NCI-H226 (cell line): Measurements from ENCODE around the gene GJD2.

ENCODE experiments used
- DNase-seq: peaks from one replicate; pipeline ENCODE4 v3.0.0-alpha.2; 2015

Gene GJD2

GRCh38 chr15:34721802-34722438, 32.9 kb downstream of the GJD2 start:
- peak; percentile 52 for DNase-seq

- no peak for DNase-seq
These were observed 33.5 kb downstream of the GJD2 start for GRCh38 chr15:34721157-34721801.

GRCh38 chr15:34719695-34720094, 35.1 kb downstream of the GJD2 start:
- no peak for DNase-seq

- no peak for DNase-seq
These were observed 35.8 kb downstream of the GJD2 start for GRCh38 chr15:34718681-34719665.

GRCh38 chr15:34717729-34718128, 37.1 kb downstream of the GJD2 start:
- no peak for DNase-seq

- DNase-seq: no peak
These were observed 38.7 kb downstream of the GJD2 start for GRCh38 chr15:34716111-34716510.

- no peak for DNase-seq
These were observed 40.2 kb downstream of the GJD2 start for GRCh38 chr15:34714476-34715121.

- DNase-seq: no peak
These were observed 41.2 kb downstream of the GJD2 start for GRCh38 chr15:34713635-34714034.

- DNase-seq: no peak
These were observed 44.9 kb downstream of the GJD2 start for GRCh38 chr15:34709866-34710265.

- no peak for DNase-seq
These were observed 46.4 kb downstream of the GJD2 start for GRCh38 chr15:34708422-34708821.

- DNase-seq: no peak
These were observed 53.3 kb downstream of the GJD2 start for GRCh38 chr15:34701536-34701935.
